CD4-positive, alpha-beta T cell treated with Interleukin-21 for 1 hour (primary cell): ENCODE data around the gene YTHDF1.

Source experiments
- DNase-seq: peaks from one replicate; pipeline ENCODE4 v3.0.0-alpha.2; 2020

YTHDF1 gene

GRCh38 chr20:63206878-63207277, 9.1 kb downstream of the YTHDF1 start:
- DNase-seq, result no peak

GRCh38 chr20:63205896-63206295, 10.0 kb downstream of the YTHDF1 start:
- DNase-seq, result no peak

GRCh38 chr20:63204362-63204761, 11.6 kb downstream of the YTHDF1 start:
- DNase-seq, result no peak

- no peak for DNase-seq
These were observed 13.0 kb downstream of the YTHDF1 start for GRCh38 chr20:63202811-63203526.

GRCh38 chr20:63202021-63202420, 13.9 kb downstream of the YTHDF1 start:
- no peak for DNase-seq

- DNase-seq, result no peak
These were observed 17.3 kb downstream of the YTHDF1 start for GRCh38 chr20:63198606-63199005.

GRCh38 chr20:63196768-63197470, 19.0 kb downstream of the YTHDF1 start:
- no peak for DNase-seq

- DNase-seq, result no peak
These were observed 21.1 kb downstream of the YTHDF1 start for GRCh38 chr20:63194797-63195173.

- DNase-seq, result no peak
These were observed 21.7 kb downstream of the YTHDF1 start for GRCh38 chr20:63194007-63194796.

- no peak for DNase-seq
These were observed 23.2 kb downstream of the YTHDF1 start for GRCh38 chr20:63192721-63193120.

- no peak for DNase-seq
These were observed 24.5 kb downstream of the YTHDF1 start for GRCh38 chr20:63191400-63191799.

GRCh38 chr20:63190828-63191227, 25.1 kb downstream of the YTHDF1 start:
- no peak for DNase-seq

- no peak for DNase-seq
These were observed 25.9 kb downstream of the YTHDF1 start for GRCh38 chr20:63189846-63190559.

- no peak for DNase-seq
These were observed 26.6 kb downstream of the YTHDF1 start for GRCh38 chr20:63189322-63189642.

- DNase-seq, result no peak
These were observed 27.1 kb downstream of the YTHDF1 start for GRCh38 chr20:63188641-63189321.

GRCh38 chr20:63188159-63188442, 27.8 kb downstream of the YTHDF1 start:
- DNase-seq, result no peak

- DNase-seq, result no peak
These were observed 28.4 kb downstream of the YTHDF1 start for GRCh38 chr20:63187338-63188158.

- no peak for DNase-seq
These were observed 29.2 kb downstream of the YTHDF1 start for GRCh38 chr20:63186528-63187316.

- DNase-seq, result no peak
These were observed 29.8 kb downstream of the YTHDF1 start for GRCh38 chr20:63186084-63186483.

GRCh38 chr20:63185215-63185796, 30.6 kb downstream of the YTHDF1 start:
- DNase-seq, result no peak
